ENCODE results near the gene AKAP6.

Gene AKAP6

GRCh38 chr14:32724867-32725471 lies 395.9 kb downstream of the AKAP6 start:
- Histone ChIP-seq H3K27ac (peak overlapping the region in 1 of 2 donors; percentile 27), H3K4me3 (peak overlapping the region; percentile 41)
- no peak for DNase-seq (ENCODE audit: low spot score)
- TF ChIP-seq CTCF (IDR thresholded peaks at IDR 0.05) = no peak

GRCh38 chr14:32726516-32726915 lies 397.4 kb downstream of the AKAP6 start:
- Histone ChIP-seq H3K4me3 (no peak overlapping the region), H3K27ac (no peak overlapping the region)
- no peak for DNase-seq (ENCODE audit: low spot score)
- no peak for TF ChIP-seq CTCF (IDR thresholded peaks at IDR 0.05)

GRCh38 chr14:32727832-32728231 lies 398.7 kb downstream of the AKAP6 start:
- no peak overlapping the region for H3K27ac ChIP-seq
- TF ChIP-seq CTCF (IDR thresholded peaks at IDR 0.05) = no peak
- H3K4me3 ChIP-seq = no peak overlapping the region
- no peak for DNase-seq (ENCODE audit: low spot score)

- no peak for TF ChIP-seq CTCF (IDR thresholded peaks at IDR 0.05)
- no peak overlapping the region for H3K27ac ChIP-seq
- no peak overlapping the region for H3K4me3 ChIP-seq
- DNase-seq (ENCODE audit: low spot score) = no peak
Observed at GRCh38 chr14:32728526-32728925, 399.4 kb downstream of the AKAP6 start.

- no peak for DNase-seq (ENCODE audit: low spot score)
Observed at GRCh38 chr14:32728976-32729375, 399.9 kb downstream of the AKAP6 start.

GRCh38 chr14:32731249-32731648 lies 402.2 kb downstream of the AKAP6 start:
- Histone ChIP-seq H3K27ac (no peak overlapping the region), H3K4me3 (no peak overlapping the region)
- TF ChIP-seq CTCF (IDR thresholded peaks at IDR 0.05) = no peak
- DNase-seq (ENCODE audit: low spot score) = no peak

More at GRCh38 chr14:32728976-32729375, 399.9 kb downstream of the AKAP6 start:
- Histone ChIP-seq H3K27ac (no peak overlapping the region), H3K4me3 (no peak overlapping the region)
- no peak for TF ChIP-seq CTCF (IDR thresholded peaks at IDR 0.05)

GRCh38 chr14:32733015-32733414 lies 403.9 kb downstream of the AKAP6 start:
- no peak overlapping the region for H3K4me3 ChIP-seq
- DNase-seq (ENCODE audit: low spot score) = no peak
- no peak overlapping the region for H3K27ac ChIP-seq
- no peak for TF ChIP-seq CTCF (IDR thresholded peaks at IDR 0.05)

Measured in coronary artery (tissue), 2 donors.